Stimulated activated CD4-positive, alpha-beta T cell treated with anti-CD3 and anti-CD28 coated beads, Interleukin-1b, Interleukin-23, amount 100 ng/mL, for 48 hours (primary cell): ENCODE results near the gene BICD1.
"Not testable (repeated sequence)": the region's sequence is repeated elsewhere in the genome, so short reads cannot be mapped to it uniquely, and the experiment has no call there.

ENCODE experiments used
- DNase-seq: peaks from one replicate; pipeline ENCODE4 v3.0.0-alpha.2; 2020

The BICD1 gene

DNA sequence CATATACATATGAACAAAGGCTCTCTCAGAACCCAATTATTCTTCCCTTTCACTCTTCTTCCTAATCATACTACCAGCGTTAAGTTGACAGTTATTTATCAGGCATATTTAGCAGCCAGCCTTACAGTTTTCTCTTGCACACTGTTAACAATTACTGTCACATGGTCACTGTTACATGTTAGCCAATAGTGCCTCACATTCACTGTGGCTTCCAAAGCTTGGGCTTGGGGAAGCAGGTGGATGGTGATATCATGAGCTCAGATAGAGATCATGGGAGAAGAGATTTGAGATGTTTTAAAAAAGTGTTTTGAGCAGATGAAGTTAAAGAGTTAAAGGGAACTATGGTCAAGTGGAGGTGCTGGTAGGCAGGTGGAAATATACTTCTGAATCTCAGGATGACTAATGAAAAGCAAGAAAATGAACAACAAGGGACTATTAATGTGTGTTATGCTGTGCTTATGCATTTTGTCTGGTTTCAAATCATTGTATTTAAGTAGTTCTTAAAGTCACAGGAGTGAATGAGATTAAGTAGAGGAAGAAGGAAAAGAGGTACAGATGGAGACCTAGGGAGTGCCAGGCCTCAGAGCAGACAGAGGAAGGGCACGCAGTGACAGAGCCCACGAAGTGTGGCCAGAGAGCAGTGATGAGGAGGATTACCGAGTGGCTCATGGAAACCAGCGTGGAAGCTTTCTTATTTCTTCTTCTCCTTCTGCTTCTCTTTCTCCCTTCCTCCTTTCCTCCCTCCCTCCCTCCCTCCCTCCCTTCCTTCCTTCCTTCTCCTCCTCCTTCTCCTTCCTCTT lies 39.6 kb downstream of the BICD1 start:
- no peak for DNase-seq

DNA sequence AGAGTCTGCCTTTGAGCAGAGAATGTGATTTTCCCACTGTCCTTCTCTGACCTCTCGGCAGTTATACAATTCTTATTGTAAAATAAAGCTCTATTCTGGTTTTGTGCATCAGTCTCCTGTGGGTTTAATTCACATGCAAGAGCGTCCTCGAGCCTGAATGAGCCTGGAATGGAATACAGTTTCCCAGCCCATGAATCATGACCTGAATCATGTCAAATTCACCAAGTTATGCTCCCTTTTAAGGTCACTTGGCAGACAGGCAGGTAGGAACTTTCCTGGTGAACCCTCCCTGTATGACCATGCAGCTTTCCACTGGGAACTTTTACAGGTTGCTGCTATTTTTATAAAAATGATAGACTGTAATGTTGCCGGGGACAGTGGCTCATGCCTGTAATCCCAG lies 41.7 kb downstream of the BICD1 start:
- no peak for DNase-seq

GRCh38 chr12:32149489-32149888 lies 42.8 kb downstream of the BICD1 start:
- no peak for DNase-seq

DNA sequence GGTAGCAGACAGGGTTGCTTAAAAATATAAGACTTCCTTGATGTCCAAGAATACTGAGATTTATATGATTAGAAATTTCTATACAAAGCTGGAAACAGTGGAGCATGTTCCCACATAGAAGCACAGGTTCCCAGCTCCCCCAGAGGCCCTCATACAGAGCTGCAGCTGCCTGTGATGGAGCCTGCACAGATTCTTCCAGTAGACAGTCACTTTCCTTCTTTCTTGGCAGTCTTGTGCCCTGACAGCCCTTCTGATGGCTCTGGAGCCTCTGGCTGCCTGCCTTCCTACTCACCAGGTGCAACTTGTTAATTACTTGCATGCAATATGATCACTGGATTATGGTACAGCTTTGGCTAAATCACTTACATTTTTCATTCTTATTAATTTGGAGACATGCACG lies 44.4 kb downstream of the BICD1 start:
- no peak for DNase-seq

- DNase-seq = no peak
These were observed 44.9 kb downstream of the BICD1 start for GRCh38 chr12:32151552-32151951.

DNA sequence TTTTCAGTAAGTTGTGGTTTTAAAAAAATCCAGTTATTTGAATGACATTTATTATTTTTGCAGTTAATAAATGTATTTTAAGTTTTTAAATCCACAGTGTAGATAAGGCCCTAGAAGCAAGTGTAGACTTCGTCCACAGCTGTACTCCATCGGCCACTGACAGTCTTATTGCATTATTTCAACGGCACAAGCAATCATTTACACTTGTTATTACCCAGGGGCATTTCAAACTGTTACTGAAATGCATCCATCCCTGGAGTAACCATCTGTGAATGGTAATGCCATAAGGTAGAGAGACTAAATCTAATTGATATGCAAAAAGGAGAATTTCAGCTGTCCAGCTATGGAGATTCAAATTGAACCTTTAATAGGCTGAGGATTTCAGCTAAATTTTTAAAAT lies 48.4 kb downstream of the BICD1 start:
- no peak for DNase-seq

DNA sequence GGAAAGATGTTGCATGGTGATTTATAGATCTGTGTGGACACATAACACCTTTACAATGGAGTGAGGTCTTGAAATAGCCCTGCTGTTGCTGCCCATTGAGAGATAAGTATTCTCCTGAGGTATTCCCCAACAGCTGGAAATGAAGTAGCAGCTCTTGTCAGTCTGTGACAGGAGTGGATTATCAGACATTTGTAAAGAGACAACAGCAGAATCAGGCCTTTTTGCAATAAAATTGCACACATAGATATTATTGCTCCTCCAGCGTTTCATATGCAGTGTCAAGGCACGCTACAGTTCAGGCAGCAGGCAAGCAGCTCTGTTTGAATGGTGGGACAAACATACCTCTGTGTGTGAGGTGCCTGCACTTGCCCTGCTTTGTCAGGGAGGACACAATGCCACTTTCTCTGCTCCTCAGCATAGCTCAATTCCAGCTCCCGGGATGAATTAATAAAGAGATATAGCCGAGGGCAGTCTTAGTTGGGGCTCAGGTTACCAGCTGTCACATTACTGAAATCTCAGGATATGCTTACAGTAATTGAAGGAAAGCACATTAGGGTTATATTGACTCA lies 49.4 kb downstream of the BICD1 start:
- no peak for DNase-seq

DNA sequence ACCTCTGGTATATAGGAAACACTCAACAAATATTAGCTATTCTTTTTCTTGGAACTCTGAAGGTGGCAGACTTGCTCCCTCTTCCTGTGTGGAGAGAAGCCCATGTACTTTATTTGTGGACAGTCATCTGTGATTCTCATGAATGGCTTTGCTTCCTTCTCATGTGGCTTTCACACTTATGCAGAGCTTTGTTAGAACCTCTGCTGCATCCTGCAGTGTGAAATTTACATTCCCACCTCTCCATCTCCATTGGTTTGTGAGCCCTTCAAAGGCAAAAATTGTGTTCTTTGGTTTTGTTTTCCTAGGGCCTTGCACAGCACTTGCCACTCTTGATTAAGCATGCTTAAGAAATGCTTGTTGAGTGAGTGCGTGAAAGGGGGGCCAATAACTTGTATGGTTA lies 51.9 kb downstream of the BICD1 start:
- no peak for DNase-seq

DNA sequence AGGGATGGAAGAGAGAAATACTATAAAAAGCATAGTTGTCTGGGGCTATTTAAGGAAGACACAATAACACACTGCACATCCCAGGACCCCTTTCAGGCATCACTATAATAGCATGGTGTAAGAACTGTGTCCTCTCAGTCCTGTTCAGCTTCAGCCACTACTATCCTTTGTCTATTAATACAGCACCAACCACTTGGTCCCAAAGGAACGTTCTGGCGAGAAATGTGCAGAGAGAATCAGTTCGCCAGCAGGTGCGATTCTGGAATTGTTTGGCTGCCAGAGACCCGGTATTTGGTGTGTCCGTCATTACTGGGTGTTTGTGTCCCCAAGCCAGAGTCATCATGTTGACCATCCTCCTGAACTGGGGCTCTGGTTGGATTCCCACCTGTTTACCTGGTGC lies 52.7 kb downstream of the BICD1 start:
- no peak for DNase-seq

GRCh38 chr12:32159925-32160324 lies 53.3 kb downstream of the BICD1 start:
- no peak for DNase-seq

DNA sequence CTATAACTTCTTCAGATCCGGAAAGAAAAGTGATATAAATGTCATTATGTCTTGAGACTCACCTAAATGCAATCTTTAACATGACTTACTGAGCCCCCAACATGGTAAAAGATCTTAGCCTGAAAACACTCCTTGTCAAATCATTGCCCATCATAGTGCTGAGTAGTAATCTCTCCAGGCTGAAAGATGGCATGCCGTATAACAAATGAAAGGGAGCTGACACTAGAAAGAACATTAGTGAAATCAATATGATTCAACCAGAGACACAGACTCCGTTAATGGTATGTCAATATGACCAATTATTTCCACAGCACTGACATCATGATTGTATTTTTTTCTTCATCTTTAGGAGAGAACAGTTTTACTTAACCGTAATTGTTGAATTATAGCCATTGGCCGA lies 54.4 kb downstream of the BICD1 start:
- DNase-seq = no peak

DNA sequence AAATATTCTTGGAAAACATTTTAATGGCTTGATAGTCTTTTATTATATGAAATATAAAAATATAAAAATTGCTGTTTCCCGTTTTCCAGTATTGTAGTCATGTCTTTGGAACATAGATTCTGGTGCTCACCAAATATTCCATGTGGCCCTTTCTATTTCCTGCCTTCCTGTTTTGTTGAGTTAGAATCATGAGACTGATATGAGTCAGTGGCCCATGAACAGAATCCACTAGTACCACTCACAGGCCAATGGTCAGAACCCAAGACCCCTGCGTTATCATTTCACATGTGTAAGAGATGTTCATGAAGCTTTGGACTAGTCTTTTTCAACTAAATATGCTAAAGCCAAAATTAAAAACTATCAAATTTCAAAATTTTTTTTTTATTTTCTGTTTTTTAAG lies 56.9 kb downstream of the BICD1 start:
- DNase-seq = no peak

GRCh38 chr12:32166510-32166909 lies 59.9 kb downstream of the BICD1 start:
- DNase-seq = no peak

- DNase-seq = no peak
These were observed 63.9 kb downstream of the BICD1 start for GRCh38 chr12:32170437-32170998.

- DNase-seq = no peak
These were observed 64.6 kb downstream of the BICD1 start for GRCh38 chr12:32171211-32171610.

DNA sequence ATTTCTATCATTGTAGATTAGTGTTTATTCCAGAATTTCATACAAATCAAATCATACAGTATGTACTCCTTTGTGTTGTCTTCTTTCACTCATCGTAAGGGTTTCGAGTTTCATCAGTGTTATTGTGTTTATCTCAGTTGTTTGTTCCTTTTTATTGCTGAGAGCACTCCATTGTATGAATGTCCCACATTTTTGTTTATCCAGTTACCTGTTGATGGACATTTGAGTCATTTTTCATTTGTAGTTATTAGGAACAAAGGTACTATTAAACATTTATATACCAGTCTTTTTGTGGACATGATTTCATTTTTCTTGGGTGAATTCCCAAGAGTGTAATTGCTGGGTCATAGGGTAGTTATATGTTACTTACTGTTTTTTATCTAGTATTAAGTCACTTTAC lies 70.0 kb downstream of the BICD1 start:
- DNase-seq = no peak

- no peak for DNase-seq
These were observed 71.8 kb downstream of the BICD1 start for GRCh38 chr12:32178341-32179010.

- DNase-seq = no peak
These were observed 72.4 kb downstream of the BICD1 start for GRCh38 chr12:32179011-32179395.

DNA sequence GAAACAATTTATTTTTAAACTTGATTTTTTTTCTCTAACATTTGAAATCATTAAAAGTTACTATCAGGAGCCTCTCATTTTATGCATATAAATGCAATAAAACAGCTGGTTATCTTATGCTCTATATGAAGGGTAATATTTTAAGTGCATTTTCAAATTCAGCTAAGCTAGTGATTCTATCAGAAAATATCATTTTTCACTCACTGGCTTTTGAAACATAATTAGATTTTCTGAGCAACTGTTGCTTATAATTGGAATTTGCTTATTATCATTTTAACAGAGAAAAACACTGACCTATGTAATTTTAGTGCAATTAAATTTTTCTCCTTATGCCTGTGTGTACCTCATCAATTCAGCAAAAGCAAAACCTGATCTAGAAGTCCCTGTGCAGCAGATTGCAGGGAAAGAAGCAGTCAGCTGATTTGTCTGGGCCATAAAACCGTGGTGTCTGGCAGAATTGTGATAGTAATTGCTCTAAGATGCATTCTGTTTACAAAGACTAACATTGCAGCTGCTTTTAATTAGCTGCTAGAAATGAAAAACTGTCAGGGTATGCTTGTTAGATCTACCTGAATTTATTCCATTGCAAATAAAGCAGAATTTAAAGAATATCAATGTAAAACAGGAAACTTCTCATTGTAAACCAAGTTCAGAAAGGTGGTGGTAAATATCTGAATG lies 75.0 kb downstream of the BICD1 start:
- no peak for DNase-seq

DNA sequence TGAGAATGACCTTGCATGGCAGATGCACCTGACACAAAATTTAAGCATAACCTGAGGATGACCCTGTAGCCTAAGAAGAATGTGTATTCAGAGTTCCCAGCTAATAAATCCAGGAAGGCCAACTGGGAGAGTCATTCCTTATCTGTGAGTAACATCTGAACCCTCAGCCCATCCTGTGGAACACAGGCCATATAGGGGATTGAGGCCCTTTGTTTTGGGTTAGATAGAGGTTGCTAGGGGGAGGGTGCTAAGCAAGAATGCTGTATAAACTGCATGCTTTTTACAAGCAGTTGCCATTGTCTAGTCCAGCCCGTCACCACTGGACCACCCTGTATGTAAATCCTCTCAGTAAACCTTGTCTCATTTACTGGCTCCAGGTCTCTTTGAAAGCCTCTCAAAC lies 77.0 kb downstream of the BICD1 start:
- no peak for DNase-seq

DNA sequence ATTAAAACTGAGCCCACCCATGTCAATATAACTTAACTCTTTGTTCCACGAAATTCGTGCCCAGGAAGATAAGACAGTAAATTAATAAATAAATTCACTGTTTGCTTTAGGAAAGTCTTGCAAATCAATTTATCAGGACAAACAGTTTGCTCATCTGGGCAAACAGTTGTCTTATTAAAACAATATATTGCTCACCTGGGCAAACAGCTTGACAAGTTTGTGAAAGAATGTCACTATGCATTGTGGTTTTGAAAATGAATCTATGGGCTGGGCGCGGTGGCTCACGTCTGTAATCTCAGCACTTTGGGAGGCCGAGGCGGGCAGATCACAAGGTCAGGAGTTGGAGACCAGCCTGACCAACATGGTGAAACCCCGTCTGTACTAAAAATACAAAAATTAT lies 80.5 kb downstream of the BICD1 start:
- DNase-seq = not testable (repeated sequence)

GRCh38 chr12:32191445-32191844 lies 84.8 kb downstream of the BICD1 start:
- DNase-seq = no peak
